OCI-LY1 (cell line): ENCODE results near the gene SMAD1.

Experiments used
- EZH2 ChIP-seq: fragments of 200-600 bp; sonication (generic), shearing (Covaris generic); IDR thresholded peaks from 2 replicates; pipeline ENCODE4 v1.8.0; 2017; ENCODE audit warnings: borderline replicate concordance, mixed run types, mild to moderate bottlenecking, antibody characterized with exemption, low read length, moderate library complexity, mixed read lengths
- TF ChIP-seq, protein P1 (sequence below): fragments of 200-600 bp; sonication (generic), shearing (Covaris generic); IDR thresholded peaks from 2 replicates; pipeline ENCODE4 v1.5.1; 2017; ENCODE audit warnings: mild to moderate bottlenecking, antibody characterized with exemption, low read length, moderate library complexity, mixed read lengths

- TF ChIP-seq, protein P1, sequence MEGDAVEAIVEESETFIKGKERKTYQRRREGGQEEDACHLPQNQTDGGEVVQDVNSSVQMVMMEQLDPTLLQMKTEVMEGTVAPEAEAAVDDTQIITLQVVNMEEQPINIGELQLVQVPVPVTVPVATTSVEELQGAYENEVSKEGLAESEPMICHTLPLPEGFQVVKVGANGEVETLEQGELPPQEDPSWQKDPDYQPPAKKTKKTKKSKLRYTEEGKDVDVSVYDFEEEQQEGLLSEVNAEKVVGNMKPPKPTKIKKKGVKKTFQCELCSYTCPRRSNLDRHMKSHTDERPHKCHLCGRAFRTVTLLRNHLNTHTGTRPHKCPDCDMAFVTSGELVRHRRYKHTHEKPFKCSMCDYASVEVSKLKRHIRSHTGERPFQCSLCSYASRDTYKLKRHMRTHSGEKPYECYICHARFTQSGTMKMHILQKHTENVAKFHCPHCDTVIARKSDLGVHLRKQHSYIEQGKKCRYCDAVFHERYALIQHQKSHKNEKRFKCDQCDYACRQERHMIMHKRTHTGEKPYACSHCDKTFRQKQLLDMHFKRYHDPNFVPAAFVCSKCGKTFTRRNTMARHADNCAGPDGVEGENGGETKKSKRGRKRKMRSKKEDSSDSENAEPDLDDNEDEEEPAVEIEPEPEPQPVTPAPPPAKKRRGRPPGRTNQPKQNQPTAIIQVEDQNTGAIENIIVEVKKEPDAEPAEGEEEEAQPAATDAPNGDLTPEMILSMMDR = no peak
- TF ChIP-seq EZH2 = no peak
These were observed 6.7 kb downstream of the SMAD1 start for GRCh38 chr4:145488310-145488709.
